Muscle of arm (tissue), 14 donors: ENCODE measurements around the gene RYR2. TPM values are rescaled to one million over a fixed set of nuclear protein-coding genes. Genes with fewer than 3 reads are reported as not detected.

Experiments
- DNase-seq: peaks from one replicate; pipeline ENCODE4 v3.0.0-alpha.2; 2013
- long read RNA-seq, 11 donors: transcript quantifications; one replicate each; lab custom pipeline, GENCODE V29; 2026
- polyA plus RNA-seq, 12 donors: library from polyadenylated mRNA; unstranded; fragments of 120-200 nt; gene quantifications; one replicate each; pipeline ENCODE4 v1.2.1, GENCODE V29; 2013; ENCODE audit not compliant: insufficient read length in 12 of 12

RYR2 gene
- 1 to 10 TPM in 11 of 12 donors, not detected in 1; 1.9 to 4.7 (median 3.5) TPM for polyA plus RNA-seq
- long read RNA-seq, donor 1: 0 reads
- long read RNA-seq, donor 2: 0 reads
- long read RNA-seq, donor 3: 0 reads
- long read RNA-seq, donor 4: 0 reads
- long read RNA-seq, donor 5: 0 reads
- long read RNA-seq, donor 6: 0 reads
- long read RNA-seq, donor 7: 0 reads
- long read RNA-seq, donor 8: 0 reads
- long read RNA-seq, donor 9: 0 reads
- long read RNA-seq, donor 10: 0 reads
- long read RNA-seq, donor 11: 0 reads

DNA sequence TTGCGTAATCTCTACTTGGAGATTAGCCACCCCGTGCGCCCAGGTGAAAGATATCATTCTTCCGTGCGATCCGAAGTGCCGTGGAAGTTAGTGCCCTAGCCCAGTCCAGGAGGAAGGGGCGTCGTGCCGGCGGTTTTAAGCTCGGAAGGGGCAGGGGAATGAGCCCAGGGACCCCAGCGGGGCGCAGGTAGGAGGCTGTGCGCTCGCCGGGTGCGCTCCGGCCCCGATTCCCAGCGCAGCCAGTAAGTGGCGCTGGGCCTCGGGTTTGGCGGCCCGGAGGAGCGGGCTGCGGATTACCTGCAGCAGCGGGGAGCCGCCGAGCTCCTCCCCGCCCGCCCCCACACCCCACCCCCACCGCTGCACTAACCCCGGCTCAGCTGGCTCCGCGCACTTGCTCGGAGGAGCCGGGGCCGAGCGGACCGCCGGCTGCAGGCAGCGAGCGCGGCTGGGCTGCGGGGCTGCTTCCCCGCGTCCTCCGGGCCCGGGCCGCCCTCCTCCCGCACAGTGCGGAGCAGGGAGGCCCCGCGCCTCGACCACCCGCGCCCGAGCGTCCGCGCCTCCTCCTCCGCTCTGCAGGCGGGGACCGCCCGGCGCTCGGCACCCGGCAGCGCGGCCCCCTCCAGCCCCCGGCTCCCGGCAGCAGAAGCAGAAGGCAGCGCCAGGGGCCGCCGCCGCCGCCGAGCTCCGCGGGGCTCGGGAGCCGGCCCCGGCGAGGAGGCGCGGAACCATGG is at the start of gene RYR2:
Gene RYR2 (plus strand): TSS at position 390 of the 731 bp plus-strand sequence. CDS start 338 bp downstream, at position 728.
- DNase-seq: peak; percentile 18

GRCh38 chr1:236992449-236992848 is 49.5 kb upstream of the RYR2 start:
- no peak for DNase-seq

DNA sequence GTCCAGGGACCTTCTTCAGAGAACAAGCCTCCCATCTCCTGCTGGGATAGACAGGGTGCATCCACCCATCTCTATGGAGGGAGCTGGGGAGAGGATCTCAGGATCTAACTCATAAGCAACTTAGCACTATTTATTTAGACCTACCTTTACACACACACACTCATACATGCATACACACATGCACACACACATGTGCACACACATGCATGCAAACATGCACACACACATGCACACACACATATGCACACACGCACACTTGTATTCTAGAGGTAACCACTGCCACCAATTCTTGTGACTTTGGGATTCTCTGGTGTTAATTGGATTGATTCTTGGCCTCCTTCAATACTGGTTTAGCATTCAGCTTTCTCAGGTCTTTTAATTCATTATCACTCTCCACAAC is 47.5 kb upstream of the RYR2 start:
- no peak for DNase-seq

- DNase-seq: no peak
Observed at GRCh38 chr1:236997361-236997760, 44.6 kb upstream of the RYR2 start.

DNA sequence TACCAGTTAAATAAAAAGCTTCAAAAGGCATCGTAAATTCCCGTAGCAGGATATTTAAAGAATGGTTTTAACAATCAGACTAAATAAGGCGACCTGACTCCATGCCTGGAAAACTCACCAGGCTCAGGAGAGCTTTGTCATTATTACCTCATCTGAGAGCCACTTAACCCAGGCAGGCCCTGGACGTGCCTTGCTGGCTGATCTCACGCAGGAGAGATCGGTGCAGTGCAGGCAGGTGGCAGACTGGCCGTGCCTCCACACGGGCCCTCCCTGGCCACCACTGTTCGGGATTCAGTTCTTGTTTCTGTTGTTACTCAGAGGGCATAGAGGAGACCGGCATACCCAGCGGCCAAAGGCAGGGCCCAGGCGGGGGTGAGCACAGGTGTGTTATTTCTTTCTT is 44.1 kb upstream of the RYR2 start:
- DNase-seq: no peak

- DNase-seq: no peak
Observed at GRCh38 chr1:236998546-236998945, 43.4 kb upstream of the RYR2 start.

GRCh38 chr1:237000191-237000590 is 41.8 kb upstream of the RYR2 start:
- DNase-seq: no peak

- DNase-seq: no peak
Observed at GRCh38 chr1:237003516-237003915, 38.5 kb upstream of the RYR2 start.

DNA sequence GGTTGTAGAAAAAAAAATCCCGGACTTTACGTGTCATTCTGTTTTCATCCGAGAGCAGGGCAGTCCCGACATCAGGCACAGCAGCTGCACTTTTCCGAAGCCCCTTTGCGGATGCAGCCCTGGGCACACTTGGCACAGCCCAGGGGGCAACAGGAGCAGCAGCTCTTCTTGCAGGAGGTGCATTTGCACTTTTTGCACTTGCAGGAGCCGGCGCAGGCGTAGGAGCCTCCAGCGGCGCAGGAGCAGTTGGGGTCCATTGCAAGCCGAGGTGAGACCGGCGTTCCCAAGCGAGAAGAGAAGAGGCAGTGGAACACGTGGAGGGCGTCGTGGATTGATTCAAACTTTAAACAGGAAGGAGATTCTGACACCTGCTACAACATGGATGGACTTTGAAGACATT is 37.9 kb upstream of the RYR2 start, which contains the start of gene MT1HL1:
Gene MT1HL1 (minus strand): TSS at position 326 of the 400 bp plus-strand sequence. CDS start 69 bp downstream, at position 257.
- no peak for DNase-seq

DNA sequence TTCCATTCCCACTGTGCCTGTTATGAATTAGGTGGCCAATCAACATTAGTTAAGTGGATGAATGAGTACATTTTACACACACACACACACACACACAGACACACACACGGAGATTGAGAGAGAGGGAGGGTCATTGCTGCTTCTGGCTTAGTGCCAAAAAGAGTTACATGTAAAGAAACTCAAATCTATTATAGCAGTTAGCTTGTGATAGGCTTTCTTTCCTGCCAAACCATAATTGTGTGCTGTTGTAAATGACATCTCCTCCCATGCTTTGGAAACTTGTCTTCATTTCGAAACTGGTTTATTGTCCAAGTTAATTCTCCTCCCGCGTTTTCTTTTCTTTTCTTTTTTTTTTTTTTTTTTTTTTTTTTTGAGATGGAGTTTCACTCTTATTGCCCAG is 36.3 kb upstream of the RYR2 start:
- no peak for DNase-seq

DNA sequence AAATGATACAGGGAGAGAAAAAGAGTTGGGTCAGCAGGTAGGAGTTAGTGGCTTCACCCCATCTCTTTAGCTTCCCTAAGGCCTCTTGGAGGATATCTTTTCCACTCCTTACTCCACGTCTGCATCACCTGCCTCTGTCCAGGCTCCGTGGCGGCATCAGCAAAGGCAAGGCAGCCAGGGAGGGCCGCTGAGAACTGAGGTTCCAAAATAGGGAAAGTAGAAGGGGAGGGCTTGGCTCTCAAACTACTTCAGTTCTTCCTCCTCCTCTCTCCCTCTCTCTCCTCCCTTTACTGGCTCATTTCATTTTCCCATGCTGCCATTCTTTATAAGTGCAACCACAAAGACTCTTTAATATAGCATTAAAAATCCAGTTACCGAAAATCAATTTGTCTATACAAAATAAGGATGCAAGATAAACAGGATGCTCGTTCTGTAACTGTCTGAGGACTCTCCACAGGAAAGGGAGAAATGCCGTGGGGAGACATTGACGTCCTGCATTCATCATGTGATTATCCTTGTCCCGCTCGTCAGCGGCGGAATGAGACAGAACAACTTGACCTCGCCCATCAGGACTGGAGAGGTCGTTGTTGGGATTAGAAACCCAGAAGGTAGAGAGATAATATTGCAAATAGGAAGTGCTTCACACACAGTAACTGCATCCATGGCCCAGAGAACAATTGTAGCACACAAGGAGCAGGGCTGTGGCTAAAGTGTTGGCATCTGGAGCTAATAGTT is 34.7 kb upstream of the RYR2 start:
- no peak for DNase-seq

DNA sequence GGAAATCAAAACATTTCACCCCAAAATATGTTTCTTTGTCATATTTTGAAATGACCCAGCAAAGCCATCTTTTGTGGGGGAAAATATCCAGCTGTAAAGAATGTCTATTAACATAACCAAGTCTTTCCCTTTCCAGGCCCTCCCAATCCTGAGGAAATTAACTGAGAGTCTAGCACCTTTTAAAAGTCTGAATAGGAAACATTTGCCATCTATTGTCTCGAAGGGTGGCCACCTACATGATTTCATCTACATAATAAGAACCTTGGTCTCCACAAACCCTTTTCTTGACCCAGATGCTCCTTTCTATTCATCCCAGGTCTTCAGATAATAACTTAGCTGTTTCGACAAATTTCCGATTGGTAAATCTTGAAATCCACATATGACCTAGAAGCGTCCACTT is 32.4 kb upstream of the RYR2 start:
- no peak for DNase-seq

- DNase-seq: no peak
Observed at GRCh38 chr1:237011432-237011831, 30.6 kb upstream of the RYR2 start.

DNA sequence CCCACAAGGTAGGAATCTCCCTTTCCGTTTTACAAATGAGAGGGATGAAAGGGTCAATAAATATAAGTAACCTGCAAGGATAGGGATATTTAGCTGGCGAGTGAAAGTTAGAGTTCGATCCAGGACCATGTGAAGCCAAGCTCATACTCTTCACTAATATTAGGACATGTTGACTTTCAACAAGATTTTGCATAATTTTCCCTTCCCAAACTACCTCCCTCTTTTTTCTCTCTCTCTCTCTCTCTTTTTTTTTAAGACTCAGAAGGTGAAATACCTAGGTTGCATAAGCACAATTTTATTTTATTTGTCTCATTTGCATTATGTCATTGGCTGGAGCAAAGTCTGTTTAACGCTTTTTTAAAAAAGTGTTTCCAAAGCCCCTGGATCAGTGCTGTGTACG is 29.6 kb upstream of the RYR2 start:
- DNase-seq: no peak

DNA sequence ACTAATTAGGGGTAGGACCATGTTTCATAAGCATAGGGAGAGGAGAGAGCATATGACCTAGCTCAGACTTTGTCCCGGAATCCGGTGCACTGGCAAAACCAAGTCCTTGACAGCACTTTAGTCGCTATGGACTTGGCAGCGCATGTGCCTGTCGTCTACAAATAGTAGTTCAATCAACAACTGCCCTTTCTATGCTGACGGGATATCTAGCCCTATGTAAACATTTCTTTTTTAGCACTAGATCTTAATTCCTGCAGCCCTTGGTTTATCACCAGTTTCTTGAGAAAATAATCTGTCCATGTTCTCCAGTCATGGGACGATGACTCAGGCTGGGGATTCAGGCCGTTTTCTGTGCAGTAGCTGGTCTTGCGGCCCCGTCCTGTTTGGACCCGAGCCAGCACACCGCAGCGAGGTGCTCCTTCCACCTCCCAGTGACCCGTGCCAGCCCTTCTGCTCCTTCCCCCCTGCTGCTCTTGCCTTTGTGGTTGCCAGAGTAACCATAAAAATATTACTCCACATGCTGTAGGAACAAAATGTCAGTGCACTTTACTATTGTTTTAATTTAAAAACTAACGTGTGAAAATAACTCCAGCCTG is 29.1 kb upstream of the RYR2 start:
- no peak for DNase-seq

- no peak for DNase-seq
Observed at GRCh38 chr1:237013608-237014007, 28.4 kb upstream of the RYR2 start.

DNA sequence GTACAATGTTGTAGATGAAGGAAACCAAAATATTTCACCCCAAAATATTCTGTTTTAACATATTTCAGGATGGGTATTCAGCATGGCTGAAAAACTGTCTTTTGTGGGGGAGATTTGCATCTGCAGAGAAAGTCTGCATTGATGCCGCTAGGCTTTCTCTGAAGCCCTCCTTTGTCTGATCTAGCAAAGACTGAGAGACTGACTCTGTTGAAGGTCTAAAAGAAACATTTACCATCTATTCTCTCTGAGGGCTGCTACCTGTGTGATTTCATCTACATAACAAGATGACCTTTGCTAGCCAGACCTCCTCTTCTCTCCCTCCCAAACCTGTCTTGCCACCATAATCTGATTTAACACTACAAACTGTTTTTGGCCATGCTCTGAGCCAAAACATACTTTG is 25.4 kb upstream of the RYR2 start:
- no peak for DNase-seq

DNA sequence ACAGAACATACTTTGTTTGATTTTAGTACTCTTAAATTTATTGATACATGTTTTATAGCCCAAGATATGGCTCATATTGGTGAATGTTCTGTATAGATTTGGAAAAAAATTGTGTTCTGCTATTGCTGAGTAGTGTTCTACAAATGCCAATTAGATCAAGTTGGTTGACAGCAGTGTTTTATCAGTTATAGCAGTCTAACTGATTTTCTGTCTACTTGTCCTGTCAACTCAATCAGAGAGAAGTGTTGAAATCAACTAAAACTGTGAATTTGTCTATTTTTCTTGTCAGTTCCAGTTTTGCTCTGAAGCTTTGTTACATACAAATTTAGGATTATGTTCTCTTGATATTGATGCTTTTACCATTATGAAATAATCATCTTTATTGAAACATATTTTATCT is 23.1 kb upstream of the RYR2 start:
- DNase-seq: no peak

GRCh38 chr1:237025358-237026074 is 16.5 kb upstream of the RYR2 start:
- DNase-seq: no peak

DNA sequence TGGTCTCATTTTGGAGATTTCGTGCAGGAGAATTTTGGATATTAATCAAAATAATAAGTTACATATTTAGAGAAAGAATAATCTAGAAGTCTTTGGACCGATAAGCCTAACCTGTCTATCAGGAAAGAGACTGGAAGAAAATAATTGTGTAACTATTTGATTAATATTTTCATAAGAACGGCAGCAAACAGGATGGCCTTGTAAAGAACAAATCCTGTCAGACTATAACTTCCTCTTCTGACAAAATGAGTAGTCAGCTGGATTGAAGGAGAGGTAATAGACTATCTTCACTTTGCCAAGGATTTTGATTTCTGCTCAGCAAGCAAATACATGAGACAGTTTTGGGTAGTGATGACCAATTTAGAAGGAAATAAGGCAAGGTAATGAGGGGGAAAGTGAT is 12.7 kb upstream of the RYR2 start:
- no peak for DNase-seq

DNA sequence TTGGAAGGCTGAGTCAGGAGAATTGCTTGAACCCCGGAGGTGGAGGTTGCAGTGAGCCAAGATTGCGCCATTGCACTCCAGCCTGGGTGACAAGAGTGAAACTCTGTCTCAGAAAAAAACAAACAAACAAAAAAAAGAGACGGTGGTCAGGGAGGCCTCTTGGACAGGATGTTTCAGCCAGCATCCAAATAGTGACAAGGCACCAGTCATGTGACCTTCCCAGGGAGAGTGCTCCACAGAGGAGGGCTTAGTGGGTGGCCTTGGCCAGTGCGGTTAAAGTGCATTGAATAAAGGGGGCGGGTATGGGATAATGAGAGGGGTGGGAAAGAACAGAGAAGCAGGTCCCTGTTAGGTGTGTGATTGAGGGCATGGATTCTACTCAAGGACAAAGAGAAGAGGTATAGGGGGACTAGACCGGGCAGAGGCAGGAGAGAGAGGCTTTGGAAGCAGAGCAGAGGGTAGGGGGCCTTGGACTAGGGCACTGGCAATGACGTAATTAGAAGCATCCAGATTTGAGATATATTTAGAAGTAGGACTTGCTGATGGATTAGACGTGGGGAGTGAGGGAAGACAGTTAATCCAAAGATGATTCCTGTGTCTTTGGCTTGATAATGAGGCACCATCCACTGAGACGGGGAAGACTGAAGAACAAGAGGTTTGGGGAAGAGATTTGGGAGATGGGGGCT is 12.0 kb upstream of the RYR2 start:
- DNase-seq: no peak
